Panc1 (cell line): Measurements from ENCODE around the gene SYT1. TPM values are rescaled to one million over a fixed set of nuclear protein-coding genes. Genes with fewer than 3 reads are reported as not detected.
A peak's percentile ranks its signal among the peaks of the same experiment; 100 is the strongest.

Experiments
- ATAC-seq: fragments of 200-7000 bp; cut with Tn5 transposase; 2 replicates; pipeline ENCODE4 v1.9.1; 2020; ENCODE audit warnings: mild to moderate bottlenecking, moderate library complexity
- BruUV-seq: library from RNA; stranded (reverse); fragments of 400-500 nt; replicated peaks from 2 replicates; lab custom pipeline; 2021; lab: Mats Ljungman, UMichigan
- CTCF ChIA-PET: fragments of 300-600 bp; sonication (Branson Sonifier 250); formaldehyde crosslinking; loops from one replicate; lab custom pipeline; 2022; ENCODE audit warnings: antibody characterized with exemption; lab: Charles Lee
- POLR2A ChIA-PET: fragments of 300-600 bp; sonication (Branson Sonifier 250); formaldehyde crosslinking; loops from one replicate; lab custom pipeline; 2022; ENCODE audit warnings: antibody characterized with exemption; lab: Charles Lee
- DNase-seq: peaks from one replicate; pipeline ENCODE4 v3.0.0-alpha.2; 2010; ENCODE audit warnings: low read depth, low spot score
- H3K27ac ChIP-seq: 2 replicates; pipeline ENCODE4 v1.5.1; 2011; ENCODE audit warnings: mild to moderate bottlenecking, low read length, inconsistent platforms
- H3K27me3 ChIP-seq: fragments of 200-500 bp; sonication (Bioruptor generic); 2 replicates; pipeline ENCODE4 v1.6.0; 2014; ENCODE audit warnings: low read length, inconsistent platforms; ENCODE audit not compliant: control insufficient read depth, insufficient read depth
- H3K36me3 ChIP-seq: fragments of 200-500 bp; sonication (Bioruptor generic); 2 replicates; pipeline ENCODE4 v1.5.1; 2014; ENCODE audit warnings: inconsistent platforms, mild to moderate bottlenecking, low read length, moderate library complexity; ENCODE audit not compliant: control insufficient read depth, insufficient read depth
- H3K4me1 ChIP-seq: 2 replicates; pipeline ENCODE4 v1.5.1; 2011; ENCODE audit warnings: inconsistent platforms, mild to moderate bottlenecking, low read length, moderate library complexity; ENCODE audit not compliant: control insufficient read depth, insufficient read depth
- H3K4me3 ChIP-seq, 2 experiments: 2 replicates each; pipeline ENCODE4 v1.5.1; 2011 to 2012; ENCODE audit warnings: low read depth in 2 of 2, low read length in 2 of 2, mild to moderate bottlenecking in 2 of 2, inconsistent platforms in 1 of 2, moderate library complexity in 1 of 2
- H3K9me3 ChIP-seq: fragments of 200-500 bp; sonication (Bioruptor generic); 2 replicates; pipeline ENCODE4 v1.5.1; 2014; ENCODE audit warnings: low read depth, mild to moderate bottlenecking, inconsistent platforms, low read length, moderate library complexity; ENCODE audit not compliant: control insufficient read depth, insufficient read depth
- CTCF ChIP-seq: fragments of 450-650 bp; IDR thresholded peaks from 2 replicates; pipeline ENCODE4 v1.5.1; 2017; ENCODE audit warnings: mild to moderate bottlenecking
- POLR2AphosphoS5 ChIP-seq: IDR thresholded peaks from 2 replicates; pipeline ENCODE4 v1.6.1; 2012; ENCODE audit warnings: mild to moderate bottlenecking, low read depth, low read length, moderate library complexity
- REST ChIP-seq, 2 experiments: IDR thresholded peaks; 2 replicates each; pipeline ENCODE4 v1.6.1; 2011 to 2012; ENCODE audit warnings: low read depth in 2 of 2, control low read depth in 1 of 2, low read length in 1 of 2, mild to moderate bottlenecking in 1 of 2, moderate library complexity in 1 of 2; ENCODE audit not compliant: insufficient read depth in 1 of 2
- SIN3A ChIP-seq: IDR thresholded peaks from 2 replicates; pipeline ENCODE4 v1.6.1; 2012; ENCODE audit warnings: low read depth, mild to moderate bottlenecking, low read length, moderate library complexity, borderline replicate concordance; ENCODE audit not compliant: insufficient read depth
- TCF7L2 ChIP-seq: IDR thresholded peaks from 2 replicates; pipeline ENCODE4 v1.6.1; 2011; ENCODE audit warnings: mild to moderate bottlenecking, low read depth, low read length, inconsistent platforms
- in situ Hi-C: cut with HindIII; loops from 2 replicates; pipeline ENCODE4 v1.10.0; 2016; ENCODE audit warnings: low sequenced_read_pairs, low pct_unique_long_range_greater_than_20kb
- intact Hi-C: fragments of 100-400 bp; cut with micrococcal nuclease; formaldehyde crosslinking; loops from one replicate; pipeline ENCODE4 v1.10.0; 2022; ENCODE audit not compliant: unreplicated experiment
- total RNA-seq: library from RNA; stranded (reverse); gene quantifications from one replicate; pipeline ENCODE4 v1.2.1, GENCODE V29; 2021; ENCODE audit not compliant: unreplicated experiment

SYT1 gene
- total RNA-seq, 1 experiment from 2014 or later: 3.0 TPM

GRCh38 chr12:79174626-79175025, 310.1 kb downstream of the SYT1 start:
- H3K27ac ChIP-seq: no peak overlapping the region
- intact Hi-C loops (loop anchor here (5.0 kb wide), 1 partner anchor 992 kb away; no protein-coding TSS in a partner anchor), in situ Hi-C loops (no loop called here)
- no peaks in the 10 kb centered on the region for H3K36me3 ChIP-seq
- no peaks in the 10 kb centered on the region for H3K27me3 ChIP-seq
- ChIA-PET POLR2A (interaction anchor here (0.5 kb wide), 1 partner anchor 280 kb away, joined by 3 read pairs; no protein-coding TSS in a partner anchor), CTCF (interaction anchor here (1.3 kb wide), 1 partner anchor 704 kb away, joined by 6 read pairs; no protein-coding TSS in a partner anchor)
- no peaks in the 10 kb centered on the region for H3K9me3 ChIP-seq
- no peaks in the 10 kb centered on the region for H3K4me1 ChIP-seq
- no TSS peak for BruUV-seq
- peak; percentile 43; the same call in 1 of the 2 replicates for TF ChIP-seq CTCF
- TF ChIP-seq SIN3A: no peak
- TF ChIP-seq TCF7L2: no peak
- no peak for TF ChIP-seq REST (IDR thresholded peaks at IDR 0.05; ENCODE audit: insufficient read depth in 1 of 2, low read depth in 2 of 2, low read length in 1 of 2)
- TF ChIP-seq POLR2AphosphoS5: no peak
- DNase-seq (no peak), ATAC-seq (no peak; the same call in 1 of the 2 replicates)
- H3K4me3 ChIP-seq: no peak overlapping the region

- no peak for ATAC-seq
- CTCF ChIA-PET: no interaction called here
- TF ChIP-seq TCF7L2 (no peak), POLR2AphosphoS5 (no peak), SIN3A (no peak), CTCF (no peak), REST (IDR thresholded peaks at IDR 0.05; ENCODE audit: insufficient read depth in 1 of 2, low read depth in 2 of 2, low read length in 1 of 2) (no peak)
- no peaks in the 10 kb centered on the region for H3K27me3 ChIP-seq
- no peak overlapping the region for H3K27ac ChIP-seq
- no peaks in the 10 kb centered on the region for H3K36me3 ChIP-seq
- DNase-seq: no peak
- no peaks in the 10 kb centered on the region for H3K9me3 ChIP-seq
- BruUV-seq: no TSS peak
- H3K4me3 ChIP-seq: no peak overlapping the region
- POLR2A ChIA-PET: no interaction called here
- in situ Hi-C loops: no loop called here
- H3K4me1 ChIP-seq: no peaks in the 10 kb centered on the region
- intact Hi-C loops: no loop called here
Measured at GRCh38 chr12:79183003-79183402, 318.4 kb downstream of the SYT1 start.
